SJCRH30 (cell line): ENCODE results near the gene PINK1. TPM values are rescaled to one million over a fixed set of nuclear protein-coding genes. Genes with fewer than 3 reads are reported as not detected.

Experiments
- DNase-seq, 2 experiments: peaks; one replicate each; pipeline ENCODE4 v3.0.0-alpha.2; 2015 to 2020
- H3K27ac ChIP-seq: fragments of 250-450 bp; sonication (Bioruptor Pico); 2 replicates; pipeline ENCODE4 v1.5.1; 2020; ENCODE audit warnings: mild to moderate bottlenecking, moderate library complexity
- H3K27me3 ChIP-seq: fragments of 250-450 bp; sonication (Bioruptor Pico); 2 replicates; pipeline ENCODE4 v1.5.1; 2020; ENCODE audit warnings: mild to moderate bottlenecking, moderate library complexity
- H3K36me3 ChIP-seq: fragments of 250-450 bp; sonication (Bioruptor Pico); 2 replicates; pipeline ENCODE4 v1.5.1; 2020; ENCODE audit warnings: mild to moderate bottlenecking, moderate library complexity
- H3K4me1 ChIP-seq: fragments of 250-450 bp; sonication (Bioruptor Pico); 2 replicates; pipeline ENCODE4 v1.5.1; 2020; ENCODE audit warnings: mild to moderate bottlenecking, moderate library complexity
- H3K4me3 ChIP-seq: fragments of 250-450 bp; sonication (Bioruptor Pico); 2 replicates; pipeline ENCODE4 v1.5.1; 2020; ENCODE audit warnings: mild to moderate bottlenecking, moderate library complexity
- H3K9me3 ChIP-seq: fragments of 250-450 bp; sonication (Bioruptor Pico); replicated peaks from 2 replicates; pipeline ENCODE4 v1.5.1; 2020; ENCODE audit warnings: mild to moderate bottlenecking, moderate library complexity
- total RNA-seq: library from RNA; depleted of rRNA; stranded (reverse); fragments of >200 nt; shearing (Covaris generic); gene quantifications from 2 replicates; pipeline ENCODE4 v1.2.3, GENCODE V29; 2014

PINK1 gene
- total RNA-seq, 1 experiment from 2014 or later: 14.8 TPM

DNA sequence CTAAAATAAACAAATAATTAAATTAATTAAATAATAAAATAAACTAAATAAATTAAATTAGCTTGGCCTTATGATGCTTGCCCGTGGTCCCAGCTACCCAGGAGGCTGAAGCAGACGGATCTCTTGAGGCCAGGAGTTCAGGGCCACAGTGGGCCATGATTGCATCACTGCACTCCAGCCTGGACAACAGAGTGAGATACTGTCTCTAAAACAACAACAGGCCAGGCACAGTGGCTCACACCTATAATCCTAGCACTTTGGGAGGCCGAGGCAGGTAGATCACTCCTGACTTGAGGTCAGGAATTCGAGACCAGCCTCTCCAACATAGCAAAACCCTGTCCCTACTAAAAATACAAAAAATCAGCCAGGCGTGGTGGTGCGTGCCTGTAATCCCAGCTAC, 12.2 kb upstream of the PINK1 start:
- DNase-seq: no peak
- Histone ChIP-seq H3K27me3 (peaks cover 6% of the 10 kb centered on the region; the same call in 1 of the 2 replicates), H3K9me3 (0 out of 2 replicates have a peak, but pooled peaks cover 3% of the 10 kb centered on the region), H3K4me3 (no peak overlapping the region), H3K4me1 (no peaks in the 10 kb centered on the region), H3K27ac (no peak overlapping the region), H3K36me3 (no peaks in the 10 kb centered on the region)

GRCh38 chr1:20624709-20625108, 8.5 kb upstream of the PINK1 start:
- H3K36me3 ChIP-seq: no peaks in the 10 kb centered on the region
- no peak overlapping the region for H3K27ac ChIP-seq
- H3K27me3 ChIP-seq: peaks cover 3% of the 10 kb centered on the region; the same call in 1 of the 2 replicates
- 0 out of 2 replicates have a peak, but pooled peaks cover 3% of the 10 kb centered on the region for H3K9me3 ChIP-seq
- no peak for DNase-seq
- H3K4me3 ChIP-seq: no peak overlapping the region
- no peaks in the 10 kb centered on the region for H3K4me1 ChIP-seq

GRCh38 chr1:20625176-20626097, 7.8 kb upstream of the PINK1 start:
- peaks cover 3% of the 10 kb centered on the region; the same call in 1 of the 2 replicates for H3K27me3 ChIP-seq
- H3K27ac ChIP-seq: no peak overlapping the region
- H3K4me3 ChIP-seq: no peak overlapping the region
- peaks cover 3% of the 10 kb centered on the region; the same call in 1 of the 2 replicates for H3K9me3 ChIP-seq
- H3K4me1 ChIP-seq: no peaks in the 10 kb centered on the region
- no peak for DNase-seq
- H3K36me3 ChIP-seq: no peaks in the 10 kb centered on the region

GRCh38 chr1:20626098-20626427, 7.2 kb upstream of the PINK1 start:
- no peaks in the 10 kb centered on the region for H3K36me3 ChIP-seq
- peaks cover 3% of the 10 kb centered on the region; the same call in 1 of the 2 replicates for H3K9me3 ChIP-seq
- H3K4me1 ChIP-seq: no peaks in the 10 kb centered on the region
- no peak overlapping the region for H3K4me3 ChIP-seq
- peaks cover 3% of the 10 kb centered on the region; the same call in 1 of the 2 replicates for H3K27me3 ChIP-seq
- H3K27ac ChIP-seq: no peak overlapping the region
- no peak for DNase-seq

GRCh38 chr1:20626524-20626923, 6.7 kb upstream of the PINK1 start:
- Histone ChIP-seq H3K27me3 (0 out of 2 replicates have a peak, but pooled peaks cover 3% of the 10 kb centered on the region), H3K4me1 (no peaks in the 10 kb centered on the region), H3K4me3 (no peak overlapping the region), H3K27ac (no peak overlapping the region), H3K36me3 (no peaks in the 10 kb centered on the region), H3K9me3 (peaks cover 3% of the 10 kb centered on the region; the same call in 1 of the 2 replicates)
- no peak for DNase-seq

GRCh38 chr1:20630729-20631128, 2.5 kb upstream of the PINK1 start:
- H3K36me3 ChIP-seq: no peaks in the 10 kb centered on the region
- no peak overlapping the region for H3K4me3 ChIP-seq
- peaks cover 22% of the 10 kb centered on the region for H3K4me1 ChIP-seq
- no peaks in the 10 kb centered on the region; the same call in 1 of the 2 replicates for H3K9me3 ChIP-seq
- no peak overlapping the region for H3K27ac ChIP-seq
- no peak for DNase-seq
- H3K27me3 ChIP-seq: no peaks in the 10 kb centered on the region

DNA sequence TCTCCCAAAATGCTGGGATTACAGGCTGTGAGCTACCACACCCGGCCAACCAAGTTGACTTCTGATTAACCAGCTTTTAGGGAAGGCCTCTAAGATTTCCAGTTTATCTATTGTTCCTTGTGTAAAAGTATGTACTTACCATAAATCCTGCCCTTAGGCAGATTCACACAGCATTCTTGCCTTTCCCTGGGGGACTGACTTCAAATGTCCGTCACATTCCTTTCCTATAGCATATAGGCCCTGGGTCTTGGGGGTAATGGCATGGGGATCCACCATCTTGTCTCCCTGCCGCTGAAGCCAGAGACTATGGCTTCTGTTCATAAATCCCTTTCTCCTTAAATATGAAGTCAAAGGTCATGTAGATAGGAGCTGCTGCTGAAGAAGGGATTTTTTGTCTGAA, 872 bp upstream of the PINK1 start:
- Histone ChIP-seq H3K4me1 (peaks cover 22% of the 10 kb centered on the region), H3K36me3 (no peaks in the 10 kb centered on the region), H3K9me3 (no peaks in the 10 kb centered on the region; the same call in 1 of the 2 replicates), H3K27me3 (no peaks in the 10 kb centered on the region), H3K27ac (peak overlapping the region; percentile 44), H3K4me3 (no peak overlapping the region; the same call in 1 of the 2 replicates)
- peak; percentile 55 to 68 for DNase-seq

DNA sequence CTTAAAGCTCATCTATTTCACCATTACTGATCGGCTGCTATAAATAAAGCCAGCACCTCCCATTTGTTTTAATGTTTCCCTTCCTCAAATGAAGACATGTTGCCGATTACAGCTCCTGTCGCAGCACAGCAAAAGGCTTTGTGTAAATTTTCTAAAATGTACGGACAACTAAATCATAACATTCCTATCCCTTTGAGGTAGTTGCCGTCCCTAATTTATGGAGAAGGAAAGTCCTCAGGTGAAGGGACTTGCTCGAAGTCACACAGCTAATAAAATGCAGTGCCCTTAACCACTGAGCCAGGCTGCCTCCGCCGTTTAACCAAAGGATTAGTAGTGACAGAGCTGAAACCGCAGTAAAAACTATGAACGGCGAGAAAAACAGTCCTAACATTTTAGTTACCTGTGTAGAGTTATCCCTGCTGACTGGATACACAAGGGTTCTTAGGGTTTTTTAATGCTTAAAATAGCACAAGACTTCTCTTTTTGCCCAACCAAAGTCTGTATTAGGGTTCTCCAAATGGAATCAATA, 871 bp downstream of the PINK1 start:
- no peak for DNase-seq
- H3K27ac ChIP-seq: no peak overlapping the region; the same call in 1 of the 2 replicates
- H3K4me3 ChIP-seq: peak overlapping the region; percentile 85
- H3K4me1 ChIP-seq: peaks cover 22% of the 10 kb centered on the region
- H3K9me3 ChIP-seq: no peaks in the 10 kb centered on the region; the same call in 1 of the 2 replicates
- H3K36me3 ChIP-seq: no peaks in the 10 kb centered on the region
- no peaks in the 10 kb centered on the region for H3K27me3 ChIP-seq

DNA sequence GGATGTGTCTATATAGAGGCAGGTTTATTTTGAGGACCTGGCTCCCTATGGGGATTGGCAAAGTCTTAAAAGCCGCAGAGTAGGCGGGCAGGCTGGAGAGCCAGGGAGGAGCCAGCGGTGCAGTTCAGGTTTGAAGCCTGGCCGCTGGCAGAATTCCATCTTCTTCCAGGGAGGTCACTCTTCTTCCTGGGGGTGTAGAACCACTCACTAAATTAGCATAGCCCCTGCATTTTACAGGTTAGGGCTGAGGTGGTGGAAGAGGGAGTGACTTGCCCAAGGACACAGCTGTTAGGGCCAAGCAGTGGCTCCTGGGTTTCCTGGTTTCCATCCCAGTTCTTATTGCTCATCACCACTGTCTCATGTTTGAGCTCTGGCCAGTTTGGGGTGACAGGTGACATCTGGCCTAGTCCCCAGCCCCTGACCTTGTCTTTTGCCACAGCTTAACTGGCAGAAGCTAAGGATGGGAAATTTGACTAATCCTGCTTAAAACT, 1.4 kb downstream of the PINK1 start:
- Histone ChIP-seq H3K27me3 (no peaks in the 10 kb centered on the region), H3K4me1 (peaks cover 22% of the 10 kb centered on the region), H3K36me3 (no peaks in the 10 kb centered on the region), H3K9me3 (no peaks in the 10 kb centered on the region; the same call in 1 of the 2 replicates), H3K4me3 (peak overlapping the region; percentile 85), H3K27ac (no peak overlapping the region)
- DNase-seq: peak; percentile 69 to 75

- no peak for DNase-seq
- Histone ChIP-seq H3K27ac (no peak overlapping the region), H3K27me3 (no peaks in the 10 kb centered on the region), H3K4me3 (no peak overlapping the region), H3K9me3 (no peaks in the 10 kb centered on the region), H3K4me1 (peaks cover 20% of the 10 kb centered on the region), H3K36me3 (no peaks in the 10 kb centered on the region)
Observed at GRCh38 chr1:20636785-20637347, 3.6 kb downstream of the PINK1 start.

DNA sequence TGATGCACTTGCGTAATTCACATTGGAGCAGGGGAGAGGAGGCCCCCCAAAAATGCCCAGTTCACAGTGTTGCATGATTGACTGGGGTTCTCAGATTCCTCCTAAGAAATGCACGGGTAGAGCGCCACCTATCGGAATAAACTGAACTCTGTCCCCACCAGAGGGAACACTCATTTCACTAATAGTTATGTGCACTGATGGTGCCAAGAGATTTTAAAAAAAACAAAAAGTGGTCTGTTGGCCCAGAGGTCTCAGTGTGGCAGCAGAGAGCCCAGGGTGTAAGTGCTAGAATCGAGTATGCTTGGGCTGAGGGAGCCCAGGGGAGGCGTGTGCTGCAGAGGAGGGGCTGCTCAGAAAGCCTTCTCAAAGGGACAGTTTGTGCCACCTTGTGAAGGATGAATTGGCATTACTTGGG, 6.9 kb downstream of the PINK1 start:
- Histone ChIP-seq H3K4me1 (peaks cover under 1% of the 10 kb centered on the region; the same call in 1 of the 2 replicates), H3K27ac (no peak overlapping the region), H3K27me3 (no peaks in the 10 kb centered on the region), H3K36me3 (no peaks in the 10 kb centered on the region), H3K4me3 (no peak overlapping the region), H3K9me3 (no peaks in the 10 kb centered on the region)
- peak; percentile 44 to 80 for DNase-seq

DNA sequence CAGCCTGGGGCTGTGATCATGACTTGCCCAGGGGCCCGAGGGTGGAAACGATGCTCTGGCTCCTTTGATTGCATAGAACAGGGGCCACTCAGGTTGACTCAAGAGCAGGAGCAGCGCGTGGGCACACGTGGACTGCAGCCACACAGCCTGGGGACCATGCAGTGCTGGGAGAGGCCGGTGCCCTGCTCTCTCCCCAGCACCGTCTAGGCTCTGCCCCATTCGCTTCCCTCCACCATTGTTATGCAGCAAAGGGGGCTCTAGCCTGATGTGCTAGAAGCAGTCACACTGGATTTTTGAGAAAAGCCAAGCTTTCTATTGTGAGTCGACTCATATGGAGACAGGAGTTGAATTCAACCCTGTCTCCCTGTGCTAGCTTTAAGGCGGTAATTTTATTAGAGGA, 8.7 kb downstream of the PINK1 start:
- H3K27ac ChIP-seq: no peak overlapping the region
- DNase-seq: no peak
- H3K27me3 ChIP-seq: no peaks in the 10 kb centered on the region
- no peaks in the 10 kb centered on the region for H3K9me3 ChIP-seq
- H3K36me3 ChIP-seq: no peaks in the 10 kb centered on the region
- no peak overlapping the region for H3K4me3 ChIP-seq
- H3K4me1 ChIP-seq: no peaks in the 10 kb centered on the region

DNA sequence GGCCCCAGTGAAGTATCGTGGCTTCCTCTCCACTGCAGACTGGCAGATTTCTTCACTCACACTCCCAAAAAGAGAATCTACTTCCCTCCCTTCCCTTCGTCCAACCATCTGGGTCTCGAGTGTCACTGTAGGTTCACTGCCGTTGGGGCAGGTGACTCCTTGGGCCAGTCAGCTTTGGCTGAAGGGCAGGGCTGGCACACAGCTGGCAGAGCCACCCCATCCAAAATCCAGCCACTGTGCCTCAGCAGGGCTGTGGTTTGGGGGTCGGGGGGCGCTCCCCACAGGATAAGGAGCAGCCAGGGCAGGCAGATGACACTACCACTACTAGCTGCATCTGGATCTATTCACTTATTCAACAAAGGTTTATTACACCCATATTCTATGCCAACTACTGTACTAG, 9.8 kb downstream of the PINK1 start:
- Histone ChIP-seq H3K27me3 (no peaks in the 10 kb centered on the region), H3K27ac (no peak overlapping the region), H3K4me3 (no peak overlapping the region), H3K36me3 (peaks cover 2% of the 10 kb centered on the region), H3K9me3 (no peaks in the 10 kb centered on the region), H3K4me1 (no peaks in the 10 kb centered on the region)
- DNase-seq: no peak

GRCh38 chr1:20644416-20644815, 11.2 kb downstream of the PINK1 start:
- H3K4me3 ChIP-seq: no peak overlapping the region
- no peaks in the 10 kb centered on the region for H3K27me3 ChIP-seq
- no peak for DNase-seq
- peaks cover 6% of the 10 kb centered on the region for H3K36me3 ChIP-seq
- no peaks in the 10 kb centered on the region for H3K4me1 ChIP-seq
- H3K27ac ChIP-seq: no peak overlapping the region
- no peaks in the 10 kb centered on the region for H3K9me3 ChIP-seq

GRCh38 chr1:20645414-20645813, 12.2 kb downstream of the PINK1 start:
- no peak overlapping the region for H3K27ac ChIP-seq
- no peaks in the 10 kb centered on the region for H3K9me3 ChIP-seq
- H3K27me3 ChIP-seq: no peaks in the 10 kb centered on the region
- no peak for DNase-seq
- no peaks in the 10 kb centered on the region for H3K4me1 ChIP-seq
- H3K4me3 ChIP-seq: no peak overlapping the region
- H3K36me3 ChIP-seq: peaks cover 6% of the 10 kb centered on the region
